Hematopoietic multipotent progenitor cell (in vitro differentiated cells): ENCODE data around the gene LRFN5. TPM values are rescaled to one million over a fixed set of nuclear protein-coding genes. Genes with fewer than 3 reads are reported as not detected.
"Not testable (repeated sequence)": the region's sequence is repeated elsewhere in the genome, so short reads cannot be mapped to it uniquely, and the experiment has no call there.

Experiments used
- DNase-seq, 3 donors: peaks; one replicate each; pipeline ENCODE4 v3.0.0-alpha.2; 2011 to 2015; ENCODE audit warnings: low read depth in 2 of 3, low spot score in 2 of 3
- small RNA-seq: library from RNA; depleted of rRNA; stranded (forward); fragments of <200 nt; gene quantifications from one replicate; pipeline ENCODE3, GENCODE V24; 2012
- total RNA-seq: library from RNA; depleted of rRNA; stranded (reverse); fragments of >200 nt; gene quantifications from one replicate; pipeline ENCODE4 v1.2.3, GENCODE V29; 2012

LRFN5 gene
- total RNA-seq, 1 donor, result under 0.01 TPM

- DNase-seq, result no peak
These were observed 268.4 kb downstream of the LRFN5 start for GRCh38 chr14:41875116-41875515.

GRCh38 chr14:41878321-41878720, 271.6 kb downstream of the LRFN5 start:
- no peak for DNase-seq

GRCh38 chr14:41891624-41892023, 284.9 kb downstream of the LRFN5 start:
- no peak for DNase-seq

GRCh38 chr14:41899416-41899815, 292.7 kb downstream of the LRFN5 start:
- DNase-seq, result no peak

- DNase-seq, result no peak
These were observed 294.0 kb downstream of the LRFN5 start for GRCh38 chr14:41900644-41901043.

- DNase-seq, result no peak
These were observed 294.4 kb downstream of the LRFN5 start for GRCh38 chr14:41901089-41901488.

- no peak for DNase-seq
These were observed 298.8 kb downstream of the LRFN5 start for GRCh38 chr14:41905394-41905964.

GRCh38 chr14:41911155-41911554, 304.5 kb downstream of the LRFN5 start:
- DNase-seq, result not testable (repeated sequence)

- DNase-seq, result no peak
These were observed 306.7 kb downstream of the LRFN5 start for GRCh38 chr14:41913398-41913797.

GRCh38 chr14:41915732-41916131, 309.1 kb downstream of the LRFN5 start:
- DNase-seq, result no peak

GRCh38 chr14:41916313-41916712, 309.6 kb downstream of the LRFN5 start:
- no peak for DNase-seq

GRCh38 chr14:41925409-41925808, 318.7 kb downstream of the LRFN5 start:
- DNase-seq, result peak in 1 of 3 donors; percentile 1

- no peak for DNase-seq
These were observed 343.9 kb downstream of the LRFN5 start for GRCh38 chr14:41950428-41951151.

Small RNA genes lying within 50 kb of the gene (small RNA-seq; reads per million reads assigned to genes)
- not detected for gene RF00322
